ENCODE results near the gene PLOD2. TPM values are rescaled to one million over a fixed set of nuclear protein-coding genes. Genes with fewer than 3 reads are reported as not detected.

The PLOD2 gene
- total RNA-seq, 1 experiment from 2014 or later, result 19.3 TPM

- H2BK15ac ChIP-seq (ENCODE audit: low read depth, low read length), result no peak overlapping the region
- H4K20me1 ChIP-seq (ENCODE audit: control insufficient read depth, insufficient read depth, insufficient read length), result no peaks in the 10 kb centered on the region
- Mint-ChIP-seq H3K27me3 (ENCODE audit: low read depth) (no peaks in the 10 kb centered on the region), H3K4me3 (no peak overlapping the region), H3K9me3 (no peaks in the 10 kb centered on the region), H3K4me1 (peaks cover 22 to 23% of the 10 kb centered on the region in 2 experiments), H3K27ac (no peak overlapping the region), H3K36me3 (ENCODE audit: insufficient read depth in 1 of 3, low read depth in 3 of 3) (0 out of 7 replicates have a peak, but pooled peaks cover 0 to 1% (median 0%) of the 10 kb centered on the region in 3 experiments)
- no peak overlapping the region for H3T11ph ChIP-seq (ENCODE audit: low read length)
- no peak overlapping the region for H3K4me2 ChIP-seq (ENCODE audit: insufficient read depth, insufficient read length, low read length)
- no CpG with 5 or more reads among the region's 5 CpGs for WGBS (ENCODE audit: extremely low coverage, insufficient read length, low lambda C conversion rate)
- no peak overlapping the region for H3K27ac ChIP-seq (ENCODE audit: insufficient read length, low read depth, low read length)
- no peak overlapping the region for H2AFZ ChIP-seq (ENCODE audit: low read length)
- no peak overlapping the region for H3K23ac ChIP-seq (ENCODE audit: insufficient read length, low read depth, low read length)
- no peaks in the 10 kb centered on the region; the same call in 1 of the 2 replicates for H3K4me1 ChIP-seq (ENCODE audit: insufficient read depth, low read length)
- no peak overlapping the region for H3K56ac ChIP-seq (ENCODE audit: insufficient read length, low read depth, low read length)
- no peak overlapping the region for H2AK5ac ChIP-seq (ENCODE audit: insufficient read length, low read length)
- peaks cover 3% of the 10 kb centered on the region for H3K79me1 ChIP-seq (ENCODE audit: insufficient read depth, low read depth, low read length, poor library complexity, severe bottlenecking)
- DNase-seq, result no peak
- TF ChIP-seq CTCF (conservative IDR thresholded peaks at IDR 0.05), result no peak
- no peak overlapping the region for H4K91ac ChIP-seq (ENCODE audit: insufficient read length, low read depth, low read length)
- no peak overlapping the region for H2BK5ac ChIP-seq (ENCODE audit: insufficient read length, low read length)
- no peak overlapping the region for H3K14ac ChIP-seq (ENCODE audit: insufficient read depth, low read length)
- no peak overlapping the region for H2BK120ac ChIP-seq (ENCODE audit: low read depth, low read length, poor library complexity, severe bottlenecking)
- H2BK20ac ChIP-seq (ENCODE audit: low read depth, low read length, poor library complexity, severe bottlenecking), result no peak overlapping the region
- no peak overlapping the region for H4K8ac ChIP-seq (replicated peaks; ENCODE audit: insufficient read length, low read depth, low read length)
- no peak overlapping the region for H3K4ac ChIP-seq (ENCODE audit: low read depth, low read length)
- 0 out of 2 replicates have a peak, but pooled peaks cover 2% of the 10 kb centered on the region for H3K79me2 ChIP-seq (ENCODE audit: insufficient read depth, low read length)
- H3K23me2 ChIP-seq (ENCODE audit: insufficient read length, low read depth, low read length, poor library complexity, severe bottlenecking), result no peaks in the 10 kb centered on the region
- H4K5ac ChIP-seq (ENCODE audit: insufficient read length, low read depth, low read length), result no peak overlapping the region
- H2BK12ac ChIP-seq (ENCODE audit: insufficient read length, low read depth, low read length), result no peak overlapping the region
- no peaks in the 10 kb centered on the region for H3K9me3 ChIP-seq (ENCODE audit: control insufficient read depth, low read depth, low read length)
- H3K9ac ChIP-seq (ENCODE audit: extremely low read depth, insufficient read length, low read length), result no peak overlapping the region
- no peaks in the 10 kb centered on the region for H3K27me3 ChIP-seq (ENCODE audit: insufficient read depth, low read length)
- no peak overlapping the region for H3K18ac ChIP-seq (ENCODE audit: insufficient read length, low read depth, low read length)
These were observed 29.2 kb downstream of the PLOD2 start for GRCh38 chr3:146131616-146132410.

Data from H9 (cell line).